HCT116 (cell line): ENCODE results near the gene TRMU. TPM values are rescaled to one million over a fixed set of nuclear protein-coding genes. Genes with fewer than 3 reads are reported as not detected.
A peak's percentile ranks its signal among the peaks of the same experiment; 100 is the strongest.

Source experiments
- ATAC-seq: fragments of 200-7000 bp; cut with Tn5 transposase; 2 replicates; pipeline ENCODE4 v1.9.1; 2020; ENCODE audit warnings: mild to moderate bottlenecking, moderate library complexity
- BruUV-seq: library from RNA; stranded (reverse); fragments of 400-500 nt; replicated peaks from 2 replicates; lab custom pipeline; 2021; lab: Mats Ljungman, UMichigan
- CTCF ChIA-PET: fragments of 300-600 bp; sonication (Branson Sonifier 250); formaldehyde crosslinking; loops from one replicate; lab custom pipeline; 2021; ENCODE audit warnings: antibody characterized with exemption; lab: Charles Lee
- POLR2A ChIA-PET: fragments of 300-600, 350-600 bp; sonication (Branson Sonifier 250); formaldehyde crosslinking; loops from one replicate; lab custom pipeline; 2021; ENCODE audit warnings: antibody characterized with exemption; lab: Charles Lee
- RAD21 ChIA-PET, 2 experiments: fragments of 300-600 bp; sonication (Branson Sonifier 250); formaldehyde crosslinking; loops; one replicate each; lab custom pipeline; 2023; ENCODE audit warnings: low total read pairs in 2 of 2; ENCODE audit not compliant: uncharacterized antibody in 2 of 2, unreplicated experiment in 2 of 2, low non-redundant PET in 1 of 2; lab: Charles Lee
- DNase-seq: peaks from one replicate; pipeline ENCODE4 v3.0.0-alpha.2; 2010; ENCODE audit warnings: low read depth, low spot score
- H2AFZ ChIP-seq: fragments of 200-600 bp; shearing (Covaris generic), sonication (generic); 2 replicates; pipeline ENCODE4 v1.6.1; 2017; ENCODE audit warnings: low read depth, mixed run types, mixed read lengths, antibody characterized with exemption, low read length; ENCODE audit not compliant: poor library complexity, severe bottlenecking
- H3K27ac ChIP-seq: 2 replicates; pipeline ENCODE4 v1.5.1; 2012; ENCODE audit warnings: low read depth, low read length
- H3K27me3 ChIP-seq: fragments of 200-600 bp; sonication (generic); 2 replicates; pipeline ENCODE4 v1.6.1; 2016; ENCODE audit warnings: mixed run types, low read length, mixed read lengths; ENCODE audit not compliant: insufficient read depth
- H3K36me3 ChIP-seq, 2 experiments: fragments of 200-500 bp in 1 of 2; fragments of 200-600 bp in 1 of 2; sonication (Bioruptor generic) in 1 of 2; sonication (generic) in 1 of 2; 2 replicates each; pipeline versions ENCODE4 v1.5.1 to v1.6.1; 2014 to 2016; ENCODE audit warnings: low read length in 2 of 2, inconsistent platforms in 1 of 2, mixed read lengths in 1 of 2, mixed run types in 1 of 2; ENCODE audit not compliant: insufficient read depth in 2 of 2, control insufficient read depth in 1 of 2
- H3K4me1 ChIP-seq, 2 experiments: fragments of 200-600 bp in 1 of 2; sonication (generic) in 1 of 2; 2 replicates each; pipeline versions ENCODE4 v1.5.1 to v1.6.1; 2012 to 2017; ENCODE audit warnings: low read length in 2 of 2, inconsistent platforms in 1 of 2, mild to moderate bottlenecking in 1 of 2, mixed read lengths in 1 of 2, mixed run types in 1 of 2, moderate library complexity in 1 of 2; ENCODE audit not compliant: insufficient read depth in 2 of 2, control insufficient read depth in 1 of 2
- H3K4me2 ChIP-seq: fragments of 200-600 bp; sonication (generic); 2 replicates; pipeline ENCODE4 v1.6.1; 2017; ENCODE audit warnings: mixed run types, low read length, mixed read lengths
- H3K4me3 ChIP-seq, 2 experiments: fragments of 200-600 bp in 1 of 2; sonication (generic) in 1 of 2; replicated peaks in 1 of 2; 2 replicates each; pipeline ENCODE4 v1.5.1; 2011 to 2016; ENCODE audit warnings: low read length in 2 of 2, control low read depth in 1 of 2, low read depth in 1 of 2, mild to moderate bottlenecking in 1 of 2, mixed read lengths in 1 of 2, mixed run types in 1 of 2
- H3K79me2 ChIP-seq: fragments of 200-600 bp; sonication (generic); 2 replicates; pipeline ENCODE4 v1.6.1; 2017; ENCODE audit warnings: mild to moderate bottlenecking, mixed run types, low read length, moderate library complexity, mixed read lengths; ENCODE audit not compliant: insufficient read depth
- H3K9ac ChIP-seq: fragments of 200-600 bp; sonication (generic); 2 replicates; pipeline ENCODE4 v1.6.1; 2016; ENCODE audit warnings: low read length, mixed read lengths
- H3K9me2 ChIP-seq: fragments of 200-600 bp; sonication (generic), shearing (Covaris generic); 2 replicates; pipeline ENCODE4 v1.6.1; 2017; ENCODE audit warnings: mixed run types, mild to moderate bottlenecking, moderate library complexity; ENCODE audit not compliant: insufficient read depth
- H3K9me3 ChIP-seq, 2 experiments: fragments of 200-500 bp in 1 of 2; fragments of 200-600 bp in 1 of 2; sonication (Bioruptor generic) in 1 of 2; sonication (generic) in 1 of 2; 2 replicates each; pipeline ENCODE4 v1.6.1; 2014 to 2017; ENCODE audit warnings: low read length in 2 of 2, mixed read lengths in 2 of 2, inconsistent platforms in 1 of 2, low read depth in 1 of 2, mild to moderate bottlenecking in 1 of 2, mixed run types in 1 of 2, moderate library complexity in 1 of 2; ENCODE audit not compliant: control insufficient read depth in 1 of 2, insufficient read depth in 1 of 2
- H4K20me1 ChIP-seq: fragments of 200-600 bp; sonication (generic), shearing (Covaris generic); 2 replicates; pipeline ENCODE4 v1.6.1; 2017; ENCODE audit warnings: mixed run types, mild to moderate bottlenecking, moderate library complexity; ENCODE audit not compliant: insufficient read depth
- CBX3 ChIP-seq: IDR thresholded peaks from 2 replicates; pipeline ENCODE4 v1.6.1; 2012; ENCODE audit warnings: low read depth
- CTCF ChIP-seq, 3 experiments: fragments of 200-600 bp in 1 of 3; sonication (generic) in 1 of 3; IDR thresholded peaks in 2 of 3; conservative IDR thresholded peaks in 1 of 3; 2 replicates each; pipeline ENCODE4 v1.5.1; 2012 to 2017; ENCODE audit warnings: low read depth in 2 of 3, low read length in 2 of 3, antibody characterized with exemption in 1 of 3, borderline replicate concordance in 1 of 3, control low read depth in 1 of 3, mild to moderate bottlenecking in 1 of 3, mixed read lengths in 1 of 3, mixed run types in 1 of 3, moderate library complexity in 1 of 3; ENCODE audit not compliant: insufficient read depth in 1 of 3
- ELF1 ChIP-seq: IDR thresholded peaks from 2 replicates; pipeline ENCODE4 v1.6.1; 2012; ENCODE audit warnings: low read depth, borderline replicate concordance
- FOSL1 ChIP-seq: IDR thresholded peaks from 2 replicates; pipeline ENCODE4 v1.6.1; 2012; ENCODE audit warnings: low read depth
- JUND ChIP-seq: IDR thresholded peaks from 2 replicates; pipeline ENCODE4 v1.6.1; 2012
- MAX ChIP-seq: IDR thresholded peaks from 2 replicates; pipeline ENCODE4 v1.6.1; 2012
- POLR2A ChIP-seq: IDR thresholded peaks from 2 replicates; pipeline ENCODE4 v1.7.0; 2011; ENCODE audit warnings: borderline replicate concordance; ENCODE audit not compliant: insufficient read depth, insufficient read length; ENCODE audit errors: extremely low read depth
- SIN3A ChIP-seq: IDR thresholded peaks from 2 replicates; pipeline ENCODE4 v1.6.1; 2012; ENCODE audit warnings: low read depth
- SP1 ChIP-seq: IDR thresholded peaks from 2 replicates; pipeline ENCODE4 v1.6.1; 2012; ENCODE audit warnings: low read depth
- TCF7L2 ChIP-seq: IDR thresholded peaks from 2 replicates; pipeline ENCODE4 v1.7.0; 2011; ENCODE audit warnings: borderline replicate concordance, inconsistent platforms; ENCODE audit not compliant: insufficient read depth, insufficient read length; ENCODE audit errors: extremely low read depth
- ZBTB33 ChIP-seq: IDR thresholded peaks from 2 replicates; pipeline ENCODE4 v1.6.1; 2011; ENCODE audit warnings: mild to moderate bottlenecking, low read length, moderate library complexity; ENCODE audit not compliant: insufficient replicate concordance; ENCODE audit errors: extremely low read depth
- ZNF274 ChIP-seq: fragments of 200-500 bp; sonication (Bioruptor generic); IDR thresholded peaks from 2 replicates; pipeline ENCODE4 v1.6.1; 2014; ENCODE audit warnings: mild to moderate bottlenecking, low read depth, low read length, inconsistent platforms
- intact Hi-C: fragments of 100-400 bp; cut with micrococcal nuclease; formaldehyde crosslinking; loops from 2 replicates; pipeline ENCODE4 v1.10.0; 2022
- total RNA-seq: library from RNA; stranded (reverse); gene quantifications from one replicate; pipeline ENCODE4 v1.2.1, GENCODE V29; 2021; ENCODE audit not compliant: unreplicated experiment

Gene TRMU
- total RNA-seq, 1 experiment from 2014 or later: 65.4 TPM

GRCh38 chr22:46352691-46353386, 17.3 kb downstream of the TRMU start (continued):
- TF ChIP-seq CTCF (IDR thresholded peaks at IDR 0.05 in 2 of 3, conservative IDR thresholded peaks at IDR 0.05 in 1 of 3; ENCODE audit: borderline replicate concordance in 1 of 3, insufficient read depth in 1 of 3, low read depth in 2 of 3, low read length in 2 of 3): no peak
- TF ChIP-seq SIN3A: peak; percentile 61; the same call in 1 of the 2 replicates
- peak; percentile 54 for TF ChIP-seq JUND
- peak; percentile 89 for TF ChIP-seq MAX
- no peak for TF ChIP-seq CBX3

GRCh38 chr22:46353483-46354105, 18.1 kb downstream of the TRMU start:
- H3K9me3 ChIP-seq: no peaks in the 10 kb centered on the region
- CTCF ChIA-PET: interaction anchor here (1.0 kb wide), 1 partner anchor 14 kb away, joined by 6 read pairs; no protein-coding TSS in a partner anchor
- RAD21 ChIA-PET: no interaction called here
- POLR2A ChIA-PET: no interaction called here
- H3K27ac ChIP-seq: peak overlapping the region; percentile 53; the same call in 1 of the 2 replicates
- BruUV-seq: no TSS peak
- DNase-seq (no peak), ATAC-seq (no peak)
- no peak overlapping the region for H3K4me3 ChIP-seq
- peak overlapping the region; percentile 21 for H3K9ac ChIP-seq
- H3K36me3 ChIP-seq: peaks cover 21 to 37% of the 10 kb centered on the region in 2 experiments; a peak in 3 of 4 replicates
- peaks cover 13 to 14% of the 10 kb centered on the region in 2 experiments for H3K4me1 ChIP-seq
- no peaks in the 10 kb centered on the region for H3K9me2 ChIP-seq
- no peak overlapping the region for H3K4me2 ChIP-seq
- H2AFZ ChIP-seq: no peak overlapping the region
- H3K79me2 ChIP-seq: peaks cover 14% of the 10 kb centered on the region; the same call in 1 of the 2 replicates
- peaks cover 6% of the 10 kb centered on the region; the same call in 1 of the 2 replicates for H4K20me1 ChIP-seq
- H3K27me3 ChIP-seq: no peaks in the 10 kb centered on the region
- intact Hi-C loops: no loop called here
- TF ChIP-seq ZNF274 (no peak), FOSL1 (no peak), ELF1 (no peak), POLR2A (no peak), ZBTB33 (no peak), TCF7L2 (no peak), SP1 (no peak), CBX3 (no peak)
